ENCODE data around the gene ACVR1.

The ACVR1 gene

DNA sequence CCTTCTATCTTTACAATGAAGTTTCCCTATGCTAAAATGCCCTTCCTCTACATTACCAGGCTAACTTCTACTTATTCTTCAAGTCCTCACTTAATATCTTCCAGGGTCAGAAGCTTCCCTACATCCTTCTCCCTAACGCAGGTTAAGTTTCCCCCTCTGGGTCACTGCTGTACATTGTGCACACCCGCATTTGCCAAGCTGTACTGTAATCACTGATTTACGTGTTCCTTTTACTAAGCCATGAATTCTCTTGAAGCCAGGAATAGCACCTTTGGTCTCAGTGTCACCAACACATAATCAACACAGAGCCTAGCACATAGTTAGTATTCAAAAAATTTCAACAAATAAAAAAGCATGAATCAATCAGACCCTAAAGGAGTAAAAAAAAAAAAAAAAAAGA lies 22.3 kb downstream of the ACVR1 start:
- no peak for DNase-seq (ENCODE audit: low spot score)

DNA sequence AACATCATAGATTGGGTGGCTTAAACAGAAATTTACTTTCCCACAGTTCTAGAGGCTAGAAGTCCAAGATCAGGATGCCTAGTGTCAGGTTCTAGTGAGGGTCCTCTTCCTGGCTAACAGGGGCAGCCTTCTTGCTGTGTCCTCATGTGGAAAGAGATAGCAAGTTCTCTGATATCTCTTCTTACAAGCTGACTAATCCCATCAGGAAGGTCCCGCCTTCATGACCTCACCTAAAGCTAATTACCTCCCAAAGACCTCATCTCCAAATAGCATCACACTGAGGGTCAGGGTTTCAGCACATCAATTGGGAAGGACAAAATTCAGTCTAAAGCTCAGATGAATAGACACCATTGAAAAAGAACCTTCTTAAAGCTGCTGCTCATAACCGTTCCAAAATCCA lies 22.9 kb downstream of the ACVR1 start:
- DNase-seq (ENCODE audit: low spot score), result no peak

DNA sequence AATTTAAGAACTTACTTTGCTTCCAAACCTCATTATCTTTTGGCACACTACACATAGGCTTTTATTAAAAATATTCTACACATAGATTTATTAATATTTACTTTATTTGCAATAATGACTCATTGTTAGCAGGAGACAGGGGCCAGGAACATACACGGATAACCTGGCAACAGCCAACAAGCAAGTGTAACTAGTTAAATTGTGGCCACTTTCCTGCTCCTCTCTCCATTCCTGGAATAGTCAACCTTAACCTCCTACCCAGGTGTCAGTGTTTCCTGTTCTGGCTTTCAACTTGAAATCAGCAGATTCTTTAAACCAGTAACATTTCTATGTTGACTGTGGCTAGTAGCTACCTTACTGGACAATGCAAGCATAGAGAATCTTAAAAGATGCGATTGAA lies 26.5 kb downstream of the ACVR1 start:
- DNase-seq (ENCODE audit: low spot score), result no peak

DNA sequence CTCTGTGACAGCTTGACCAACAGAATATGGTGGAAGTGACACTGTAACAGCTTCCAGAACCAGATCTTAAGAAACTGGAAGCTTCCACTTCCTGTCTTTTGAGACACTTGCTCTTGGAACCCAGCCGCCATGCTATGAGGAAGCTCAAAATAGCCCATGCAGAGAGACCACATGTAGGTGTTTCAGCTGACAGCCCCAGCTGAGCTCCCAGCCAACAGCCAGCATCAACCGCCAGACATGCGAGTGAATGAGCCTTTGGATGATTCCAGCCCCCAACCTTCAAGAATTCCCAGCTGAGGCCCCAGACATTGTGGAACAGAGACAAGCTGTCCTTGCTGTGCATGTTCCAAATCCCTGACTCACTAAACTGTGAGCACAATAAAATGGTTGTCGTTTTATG lies 27.9 kb downstream of the ACVR1 start:
- DNase-seq (ENCODE audit: low spot score), result no peak

DNA sequence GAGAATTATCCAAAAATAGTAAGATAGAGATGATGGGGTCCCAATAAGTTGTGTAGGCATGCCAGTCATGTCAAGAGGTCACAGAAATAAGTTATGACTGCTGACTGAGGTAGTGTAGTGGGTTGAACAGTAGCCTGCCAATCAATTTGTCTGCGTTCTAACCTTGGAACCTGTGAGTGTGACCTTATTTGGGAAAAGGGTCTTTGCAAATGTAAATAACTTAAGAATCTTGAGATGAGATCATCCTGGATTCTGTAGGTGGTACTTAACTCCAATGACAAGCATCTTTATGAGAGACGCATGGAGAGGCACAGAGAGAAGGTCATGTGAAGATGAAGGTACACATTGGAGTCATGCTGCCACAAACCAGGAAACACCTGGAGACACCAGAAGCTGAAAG lies 31.0 kb downstream of the ACVR1 start:
- DNase-seq (ENCODE audit: low spot score), result no peak

DNA sequence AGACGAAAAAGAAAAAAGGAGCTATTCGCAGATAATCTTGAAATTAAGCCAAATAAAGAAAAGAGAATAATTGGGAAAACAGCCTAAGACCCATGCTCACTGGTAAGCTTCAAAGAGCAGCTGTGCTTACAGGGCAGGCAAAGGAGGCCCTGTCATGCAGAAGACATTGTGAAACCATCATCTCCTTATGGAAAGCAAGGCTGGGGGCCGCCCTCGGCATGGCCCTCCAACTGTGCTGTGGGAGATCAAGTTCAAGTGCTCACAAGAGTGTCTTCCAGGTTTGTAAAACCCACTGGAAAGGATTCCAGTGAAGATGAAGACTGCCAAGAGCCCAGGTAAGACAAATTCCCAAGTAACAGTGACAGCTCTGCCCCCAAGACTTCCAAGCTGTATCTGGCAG lies 32.2 kb downstream of the ACVR1 start:
- no peak for DNase-seq (ENCODE audit: low spot score)

DNA sequence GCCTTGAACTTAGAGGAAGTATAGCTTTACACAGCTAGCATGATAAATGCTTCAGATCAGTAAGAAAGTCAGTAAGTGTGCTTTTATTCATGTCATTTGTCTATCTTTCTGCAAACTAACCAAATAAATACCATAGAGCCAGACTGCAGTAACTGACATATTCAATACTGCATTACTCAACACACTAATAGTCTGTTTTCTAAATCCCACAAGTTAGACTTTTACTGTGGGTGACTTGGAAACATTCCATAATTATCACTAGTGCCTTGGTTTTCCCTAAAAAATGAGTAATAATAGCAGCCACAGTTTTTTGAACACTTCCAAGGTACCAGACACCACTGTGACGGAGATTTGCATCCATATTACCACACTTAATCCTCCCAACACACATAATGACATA lies 33.0 kb downstream of the ACVR1 start:
- DNase-seq (ENCODE audit: low spot score), result no peak

DNA sequence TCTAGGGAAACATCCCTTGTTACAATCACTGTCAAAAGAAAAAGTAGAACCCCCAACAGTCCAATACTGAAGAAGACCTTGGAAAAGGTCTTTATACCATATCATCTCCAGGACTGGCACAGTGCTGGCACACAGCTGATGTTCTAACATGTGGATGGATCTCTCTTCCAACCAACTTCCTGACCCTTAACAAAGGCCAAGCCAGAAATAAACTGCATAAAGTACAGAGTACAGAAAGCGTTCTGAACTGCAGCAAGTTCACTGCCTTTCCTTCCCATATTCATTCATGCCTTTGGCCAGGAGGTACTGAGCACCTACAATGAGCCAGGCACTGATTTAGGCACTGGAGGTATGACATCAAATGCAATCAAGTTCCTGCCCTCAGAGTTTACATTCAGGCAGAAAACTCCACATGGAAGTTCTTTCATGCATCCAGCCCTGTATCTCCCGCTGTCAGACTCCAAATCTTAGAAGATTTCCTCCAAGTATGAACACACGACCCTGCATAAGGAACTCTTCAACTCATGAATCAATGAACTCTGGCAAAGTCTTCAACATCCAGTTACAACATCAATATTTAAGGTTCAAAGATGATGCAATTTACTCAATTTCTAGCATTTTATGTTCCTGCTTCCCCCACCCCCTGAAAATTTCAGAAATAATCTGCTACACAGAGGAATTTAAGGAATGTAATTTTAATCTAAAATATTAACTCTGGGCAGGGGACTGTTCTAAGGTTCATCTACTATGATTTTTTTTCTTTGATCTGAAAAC lies 33.8 kb downstream of the ACVR1 start:
- no peak for DNase-seq (ENCODE audit: low spot score)

DNA sequence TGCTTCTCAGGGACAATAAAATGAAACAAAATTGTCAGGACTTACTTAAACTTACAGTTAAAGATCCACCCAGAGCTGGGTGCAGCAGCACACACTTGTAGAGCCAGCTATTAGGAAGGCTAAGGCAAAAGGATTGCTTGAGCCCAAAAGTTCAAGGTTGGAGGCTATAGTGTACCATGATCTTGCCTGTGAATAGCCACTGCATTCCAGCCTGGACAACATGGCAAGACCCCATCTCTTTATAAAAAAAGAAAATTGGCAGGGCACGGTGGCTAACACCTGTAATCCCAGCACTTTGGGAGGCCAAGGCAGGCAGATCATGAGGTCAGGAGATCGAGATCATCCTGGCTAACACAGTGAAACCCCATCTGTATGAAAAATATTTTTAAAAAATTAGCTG lies 34.6 kb downstream of the ACVR1 start:
- no peak for DNase-seq (ENCODE audit: low spot score)

DNA sequence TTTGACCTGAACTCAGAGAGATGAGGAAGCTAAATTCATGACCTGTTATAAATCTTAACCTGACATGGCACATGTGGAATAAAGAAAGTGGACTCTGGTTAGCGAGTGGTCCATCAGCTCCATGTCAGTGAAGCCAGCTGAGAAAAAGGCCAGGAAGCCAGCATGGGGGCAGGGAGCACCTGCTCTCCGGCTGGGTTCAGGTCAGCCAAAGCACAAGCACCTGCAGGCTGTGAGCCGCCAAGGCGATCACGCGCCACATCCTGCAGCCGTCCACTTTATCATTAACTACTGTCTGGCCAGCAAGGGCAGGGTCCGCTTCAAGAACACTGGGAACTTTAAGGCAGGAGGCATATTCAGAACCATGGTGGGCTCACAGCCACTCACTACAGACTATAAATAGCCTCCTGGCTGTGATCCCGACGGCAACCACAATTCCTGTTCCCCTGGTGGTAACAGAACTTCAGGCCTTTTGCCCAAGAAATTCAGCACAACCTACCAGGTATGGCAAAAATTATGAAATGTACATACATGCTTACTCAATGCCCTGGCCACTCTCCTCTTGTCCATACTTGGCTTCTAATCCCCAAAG lies 35.5 kb downstream of the ACVR1 start:
- no peak for DNase-seq (ENCODE audit: low spot score)

DNA sequence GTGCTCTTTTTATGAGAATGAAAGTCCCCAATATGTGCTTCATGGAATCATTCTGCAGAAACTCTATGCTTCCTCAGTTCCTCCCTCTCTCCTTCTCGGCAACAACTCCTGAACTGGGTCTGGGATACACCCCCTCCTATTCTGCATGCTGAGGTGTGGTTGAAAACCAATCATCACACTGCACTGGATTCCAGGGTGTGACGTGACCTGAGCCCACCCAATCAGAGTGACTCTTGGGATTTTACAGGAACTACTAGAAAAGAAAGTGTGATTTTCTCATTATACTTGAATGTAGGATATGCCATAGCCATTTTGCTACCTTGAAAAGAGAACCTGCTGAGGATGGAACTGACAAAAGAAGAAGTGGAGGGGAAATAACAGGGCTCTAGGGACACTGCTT lies 36.3 kb downstream of the ACVR1 start:
- DNase-seq (ENCODE audit: low spot score), result no peak

DNA sequence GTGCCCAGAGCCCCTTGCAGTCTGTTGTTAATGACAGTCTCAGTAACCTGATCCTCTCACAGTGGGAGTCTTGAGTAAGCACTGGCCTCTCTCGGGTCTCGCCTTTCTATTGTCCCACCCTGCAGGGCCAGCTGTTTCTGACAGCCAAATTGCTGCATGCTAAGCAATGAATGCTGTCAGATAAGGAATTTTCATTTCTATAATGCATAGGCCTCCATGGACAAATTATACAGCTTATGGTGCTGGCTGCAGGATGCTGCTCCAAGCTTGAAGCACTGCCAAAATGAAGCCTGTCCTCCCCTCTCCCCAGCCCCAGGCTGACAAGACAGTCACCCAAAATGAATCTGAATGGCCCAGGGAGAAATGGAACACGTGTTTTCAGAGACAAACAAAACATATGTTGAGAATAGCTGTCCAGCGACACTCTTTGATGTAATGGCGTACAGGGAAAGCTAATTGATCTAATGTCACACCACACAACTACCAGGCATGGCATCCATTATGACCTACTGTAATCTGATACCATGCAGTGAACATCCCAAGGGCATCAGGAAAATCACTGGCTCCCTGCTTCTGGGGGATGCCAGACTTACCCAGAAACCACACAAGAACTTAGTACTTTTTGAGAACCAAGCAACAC lies 36.8 kb downstream of the ACVR1 start:
- no peak for DNase-seq (ENCODE audit: low spot score)

DNA sequence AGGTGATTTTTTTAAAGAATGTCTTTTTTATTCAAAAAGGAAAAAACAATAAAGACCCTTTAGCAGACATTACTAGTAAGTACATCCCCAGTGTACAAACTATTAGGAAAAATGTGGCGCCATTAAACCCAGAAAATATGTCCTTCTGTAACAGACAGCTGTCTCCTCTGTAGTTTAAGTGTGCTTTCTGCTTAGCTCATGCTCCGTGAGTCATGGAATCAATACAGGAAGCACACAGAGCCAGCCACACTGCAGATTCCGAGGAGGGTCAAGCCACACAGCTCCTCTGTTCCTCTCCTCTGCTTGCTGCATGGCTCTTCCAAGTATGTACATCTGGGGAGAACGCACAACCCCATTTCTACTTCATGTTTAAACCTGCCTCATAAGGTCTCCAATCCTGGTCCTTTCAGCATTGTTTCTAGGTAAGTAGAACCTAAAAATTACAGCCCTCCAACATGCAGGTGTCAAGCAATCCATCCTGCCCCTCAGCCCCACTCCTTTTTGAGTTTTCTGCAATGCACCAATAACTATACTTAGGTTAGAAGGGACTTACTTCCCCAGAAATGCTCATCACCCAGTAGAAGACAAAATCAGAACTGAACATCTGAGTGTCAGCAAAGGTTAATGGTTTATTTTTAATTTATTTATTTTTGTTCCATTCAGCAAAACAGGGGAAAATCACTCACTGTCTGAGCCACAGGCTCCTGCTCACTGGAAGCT lies 37.5 kb downstream of the ACVR1 start:
- peak; percentile 4 for DNase-seq (ENCODE audit: low spot score)

DNA sequence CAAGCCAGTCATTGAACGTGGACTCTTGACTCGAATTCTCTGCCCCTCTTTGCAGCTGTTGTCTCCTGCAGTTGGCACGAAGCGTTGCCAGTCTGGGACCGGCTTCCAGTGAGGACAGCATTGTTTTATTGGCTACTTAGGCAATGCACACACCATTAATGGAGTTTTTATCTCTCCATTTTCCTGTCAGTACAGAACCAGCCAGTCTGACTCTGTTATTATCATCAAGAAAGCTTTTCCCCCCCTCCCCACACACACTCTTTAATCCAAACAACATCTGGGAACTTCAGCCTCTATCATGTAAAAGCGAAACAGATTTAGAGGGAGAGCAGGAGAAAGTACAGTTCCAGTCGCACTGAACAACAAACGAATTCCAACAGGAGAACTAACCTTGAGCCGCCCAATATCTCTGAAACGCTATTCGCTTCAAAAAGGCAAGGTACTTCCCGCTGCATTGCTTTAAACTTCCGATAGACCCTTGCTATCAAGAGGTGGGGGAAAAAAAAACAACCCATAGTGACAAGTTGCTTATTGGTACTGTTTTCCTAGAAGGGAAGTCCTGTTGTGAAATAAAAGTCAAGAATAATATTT lies 38.2 kb downstream of the ACVR1 start:
- DNase-seq (ENCODE audit: low spot score), result no peak

DNA sequence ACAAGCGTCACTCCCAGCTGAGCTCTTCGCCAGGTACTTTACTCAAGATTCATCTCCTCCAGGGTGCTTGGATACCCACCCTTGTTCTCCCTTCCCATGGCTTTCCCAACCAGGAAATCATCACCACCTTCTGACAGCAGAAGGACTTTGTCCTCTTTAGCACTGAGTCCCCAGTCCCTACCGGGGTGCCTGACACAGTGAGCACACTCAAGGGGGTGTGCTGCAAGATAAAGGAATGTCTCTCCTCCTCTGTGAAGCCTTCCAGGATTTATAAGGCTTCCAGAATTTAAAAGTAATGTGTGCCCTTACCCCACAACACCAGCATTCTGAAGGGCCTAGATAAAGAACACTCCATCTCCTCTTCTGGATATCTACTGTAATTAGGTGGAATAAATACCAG lies 39.6 kb downstream of the ACVR1 start:
- no peak for DNase-seq (ENCODE audit: low spot score)

DNA sequence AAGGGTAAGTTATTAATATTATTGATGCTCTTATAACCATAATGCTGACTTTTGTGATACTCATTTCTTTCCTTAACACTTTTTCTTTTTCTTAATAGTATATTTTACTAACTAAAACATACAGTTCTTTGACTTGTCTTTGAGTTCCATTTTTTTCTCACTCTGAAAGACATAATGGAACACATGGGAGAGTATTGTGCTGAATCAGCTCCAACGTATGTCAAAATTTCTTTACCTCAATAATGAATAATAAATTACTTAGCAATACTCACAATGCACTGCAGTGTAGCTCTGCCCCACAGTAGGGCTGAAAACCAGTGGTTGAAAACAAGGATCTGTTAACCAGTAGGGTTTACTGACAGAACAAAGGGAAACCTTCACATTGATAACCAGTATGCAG lies 40.7 kb downstream of the ACVR1 start:
- no peak for DNase-seq (ENCODE audit: low spot score)

DNA sequence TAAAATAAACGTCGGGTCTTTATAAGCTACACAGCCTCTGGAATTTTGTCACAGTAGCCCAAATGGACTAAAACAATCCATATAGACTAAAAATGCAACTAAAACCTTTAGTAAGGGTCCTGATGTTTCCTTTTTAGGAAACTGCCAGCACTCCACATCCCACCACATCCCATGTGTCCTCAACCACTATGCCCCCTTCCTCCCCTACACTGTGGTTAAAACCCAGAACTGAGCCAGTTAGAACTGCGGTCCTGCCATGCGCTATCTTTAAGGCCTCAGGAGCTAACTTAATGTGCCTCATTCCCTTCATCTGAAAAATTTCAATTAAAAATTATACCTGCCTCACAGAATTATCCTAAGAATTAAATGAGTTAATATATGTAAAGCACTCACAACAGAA lies 41.1 kb downstream of the ACVR1 start:
- DNase-seq (ENCODE audit: low spot score), result no peak

DNA sequence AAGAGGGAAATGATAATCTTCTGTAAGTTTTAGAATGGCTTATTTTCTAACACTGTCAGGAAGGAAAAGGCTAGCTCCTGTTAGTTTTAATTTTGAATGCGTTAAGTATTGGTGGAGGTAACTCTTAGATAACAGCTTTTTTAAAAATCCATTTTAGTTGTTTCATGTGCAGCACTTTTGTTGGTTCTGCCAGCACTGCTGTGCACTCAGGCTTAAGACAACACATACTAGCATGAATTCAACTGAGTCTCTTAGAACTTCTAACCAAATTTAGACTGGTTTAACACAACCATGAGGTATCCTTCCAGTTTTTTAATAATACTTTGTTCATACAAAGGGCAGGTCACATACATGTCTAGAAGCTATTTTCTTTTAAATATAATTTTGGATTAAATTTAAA lies 42.4 kb downstream of the ACVR1 start:
- DNase-seq (ENCODE audit: low spot score), result no peak

DNA sequence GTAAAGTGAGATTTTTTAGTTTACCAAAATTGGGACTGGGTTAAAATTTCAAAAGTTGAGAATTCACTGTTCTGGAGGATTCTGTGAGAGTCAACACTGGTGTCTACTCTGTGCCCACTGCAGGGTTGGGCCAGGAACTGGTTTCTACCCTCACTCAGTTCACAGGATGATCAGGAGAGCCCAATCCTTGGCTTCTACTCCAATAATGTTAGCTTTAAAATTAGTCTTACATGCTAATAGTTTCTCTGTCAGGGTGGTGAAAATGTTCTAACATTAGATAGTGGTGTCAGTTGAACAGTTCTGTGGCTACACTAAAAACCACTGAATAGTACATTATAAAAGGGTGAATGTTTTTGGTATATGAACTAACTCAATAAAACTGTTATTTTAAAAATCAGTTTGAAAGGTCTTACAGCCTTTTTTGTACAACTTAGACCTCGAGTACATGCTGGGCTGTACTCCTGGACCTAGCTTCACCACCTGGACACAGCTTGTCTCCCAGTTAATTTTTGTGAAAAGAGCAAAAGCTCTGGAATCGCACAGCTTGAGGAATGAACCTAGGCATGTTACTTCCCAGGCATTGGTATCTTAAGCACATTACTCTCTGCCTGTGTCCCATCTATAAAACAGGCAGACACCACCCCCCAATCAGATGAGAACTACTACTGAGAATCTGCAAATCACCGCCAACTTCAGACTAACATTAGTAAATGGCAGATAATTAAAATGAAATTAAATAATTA lies 44.4 kb downstream of the ACVR1 start:
- DNase-seq (ENCODE audit: low spot score), result no peak

DNA sequence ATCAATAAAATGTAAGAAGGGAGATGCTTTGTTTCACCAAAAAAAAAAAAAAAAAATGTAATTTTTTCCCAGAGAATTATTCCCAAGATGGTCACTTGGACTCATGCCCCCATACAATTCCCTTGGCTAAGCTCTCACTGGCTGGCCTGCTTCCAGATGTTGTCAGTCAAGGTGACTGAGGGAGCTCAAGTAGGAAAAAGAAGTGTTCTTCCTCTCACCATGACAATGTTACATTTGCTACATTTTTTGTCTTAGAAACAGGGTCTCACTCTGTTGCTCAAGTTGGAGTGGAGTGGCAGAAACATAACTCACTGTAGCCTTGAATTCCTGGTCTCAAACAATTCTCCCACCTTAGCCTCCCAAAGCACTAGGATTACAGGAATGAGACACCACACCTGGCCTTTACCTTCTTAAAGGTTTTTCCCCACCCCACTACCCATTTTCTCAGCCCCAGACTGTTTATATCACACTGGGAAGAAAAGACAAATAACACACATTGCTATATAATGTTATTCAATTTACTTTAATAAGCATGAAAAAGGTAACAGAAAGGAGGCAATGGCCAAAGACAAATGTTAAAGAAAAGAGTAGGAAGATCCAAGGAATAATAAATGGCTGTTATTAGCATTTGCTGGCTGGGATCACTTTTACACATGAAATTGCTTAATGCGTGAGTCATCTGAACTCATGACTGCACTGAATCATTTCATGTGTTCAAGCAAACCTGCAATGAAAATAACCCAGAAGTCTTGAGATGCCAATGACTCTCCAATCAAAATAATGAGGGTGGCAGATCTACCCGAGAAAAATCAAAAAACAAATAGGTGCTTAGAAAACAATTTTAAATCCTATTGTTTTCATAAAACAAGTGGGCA lies 45.2 kb downstream of the ACVR1 start:
- peak; percentile 4 for DNase-seq (ENCODE audit: low spot score)

DNA sequence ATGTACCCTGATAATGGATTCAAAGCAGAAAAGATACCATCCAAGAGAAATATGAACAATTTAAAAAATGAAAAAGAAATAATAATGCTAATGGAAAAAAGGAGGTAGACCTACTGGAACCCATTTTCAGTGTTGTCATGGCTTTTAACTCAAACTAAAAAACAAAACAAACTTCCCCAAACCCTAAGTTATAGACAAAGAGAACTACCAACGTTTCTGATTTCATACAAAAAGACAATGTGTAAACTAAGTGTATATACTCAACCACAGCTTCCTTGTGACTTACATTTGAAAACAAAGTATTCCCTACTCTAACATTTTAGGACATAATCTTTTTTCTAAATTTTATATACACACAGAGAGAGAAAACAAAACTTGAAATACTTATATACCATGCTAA lies 45.9 kb downstream of the ACVR1 start:
- no peak for DNase-seq (ENCODE audit: low spot score)

Data from CD4-positive, alpha-beta T cell treated with Interleukin-2 at 100 ng/mL for 4 hours (primary cell).